K562 (cell line): ENCODE data around the gene TAS1R3. TPM values are rescaled to one million over a fixed set of nuclear protein-coding genes. Genes with fewer than 3 reads are reported as not detected.

Source experiments
- DIDO1 ChIP-seq: fragments of 450-650 bp; IDR thresholded peaks from 2 replicates; pipeline ENCODE4 v1.6.1; 2016; ENCODE audit warnings: low read depth, missing biosample characterization, missing genetic modification characterization
- ELF1 ChIP-seq: fragments of 200-800 bp; sonication (Bioruptor generic); IDR thresholded peaks from 2 replicates; pipeline ENCODE4 v1.6.1; 2016; ENCODE audit warnings: missing genetic modification characterization, missing compliant biosample characterization
- GTF2B ChIP-seq: IDR thresholded peaks from 2 replicates; pipeline ENCODE4 v1.6.1; 2011; ENCODE audit not compliant: insufficient read length; ENCODE audit errors: extremely low read depth
- GTF3C2 ChIP-seq: IDR thresholded peaks from 3 replicates; pipeline ENCODE4 v1.6.1; 2011; ENCODE audit warnings: borderline replicate concordance, mild to moderate bottlenecking, moderate library complexity; ENCODE audit not compliant: insufficient read length; ENCODE audit errors: extremely low read depth
- ILF3 ChIP-seq: fragments of 450-650 bp; IDR thresholded peaks from 2 replicates; pipeline ENCODE4 v1.6.1; 2018; ENCODE audit warnings: antibody characterized with exemption, mild to moderate bottlenecking, moderate library complexity, borderline replicate concordance
- KLF10 ChIP-seq: fragments of 250-450 bp; sonication (Bioruptor Pico); IDR thresholded peaks from 2 replicates; pipeline ENCODE4 v1.6.1; 2021; ENCODE audit warnings: matching md5 sums
- KLF16 ChIP-seq: IDR thresholded peaks from 2 replicates; pipeline ENCODE4 v1.6.1; 2016; ENCODE audit warnings: antibody characterized with exemption
- MCM7 ChIP-seq, 2 experiments: fragments of 450-650 bp; IDR thresholded peaks; 2 replicates each; pipeline ENCODE4 v1.6.1; 2016 to 2018
- MED1 ChIP-seq: sonication (generic); formaldehyde crosslinking; IDR thresholded peaks from 2 replicates; pipeline ENCODE4 v1.8.1; 2023; ENCODE audit warnings: missing genetic modification reagents, borderline replicate concordance
- NFATC3 ChIP-seq: fragments of 450-650 bp; IDR thresholded peaks from 2 replicates; pipeline ENCODE4 v1.6.1; 2017; ENCODE audit warnings: mild to moderate bottlenecking
- NFE2L1 ChIP-seq: fragments of 450-650 bp; IDR thresholded peaks from 2 replicates; pipeline ENCODE4 v1.6.1; 2016; ENCODE audit warnings: missing genetic modification characterization, low read depth, mild to moderate bottlenecking, missing compliant biosample characterization, moderate library complexity, borderline replicate concordance
- PHF20 ChIP-seq: fragments of 450-650 bp; IDR thresholded peaks from 2 replicates; pipeline ENCODE4 v1.6.1; 2018; ENCODE audit not compliant: partially characterized antibody
- POLR2G ChIP-seq: fragments of 200-400 bp; formaldehyde crosslinking; IDR thresholded peaks from 2 replicates; pipeline ENCODE4 v1.6.1; 2017; ENCODE audit warnings: low read depth, mild to moderate bottlenecking, antibody characterized with exemption, low read length, moderate library complexity
- POLR3A ChIP-seq: IDR thresholded peaks from 2 replicates; pipeline ENCODE4 v1.6.1; 2011; ENCODE audit warnings: borderline replicate concordance, mild to moderate bottlenecking, moderate library complexity; ENCODE audit not compliant: insufficient read length, insufficient read depth; ENCODE audit errors: extremely low read depth
- PRMT5 ChIP-seq: sonication (generic); formaldehyde crosslinking; IDR thresholded peaks from 2 replicates; pipeline ENCODE4 v1.5.0; 2020; ENCODE audit warnings: missing genetic modification reagents
- RREB1 ChIP-seq: fragments of 250-450 bp; sonication (Bioruptor Pico); IDR thresholded peaks from 2 replicates; pipeline ENCODE4 v1.4.0; 2020
- STAT5B ChIP-seq: fragments of 250-450 bp; sonication (Bioruptor Pico); IDR thresholded peaks from 2 replicates; pipeline ENCODE4 v1.8.0; 2021; ENCODE audit warnings: mild to moderate bottlenecking, inconsistent platforms
- SUPT5H ChIP-seq: fragments of 450-650 bp; IDR thresholded peaks from 2 replicates; pipeline ENCODE4 v1.6.1; 2016
- ZNF274 ChIP-seq: IDR thresholded peaks from 2 replicates; pipeline ENCODE4 v1.6.1; 2011; ENCODE audit warnings: low read depth, mild to moderate bottlenecking, low read length, moderate library complexity, borderline replicate concordance
- ZNF668 ChIP-seq: fragments of 250-450 bp; sonication (Bioruptor Pico); IDR thresholded peaks from 2 replicates; pipeline ENCODE4 v1.8.0; 2022; ENCODE audit warnings: mild to moderate bottlenecking, inconsistent platforms
- polyA plus RNA-seq, 8 experiments: library from polyadenylated mRNA; depleted of rRNA in 4 of 8; stranded (reverse) in 5 of 8; unstranded in 3 of 8; fragments of >200 nt; fragmentation: Nextera tagmentation in 2 of 8; fragmentation: Illumina TruSeq in 1 of 8; extraction: Ambion mirVana in 2 of 8; extraction: Trizol in 1 of 8; gene quantifications; 2 replicates each; pipeline versions ENCODE4 v1.2.1 to v1.2.3, GENCODE V29; 2011 to 2014; ENCODE audit warnings: inconsistent platforms in 1 of 8, missing spikeins in 1 of 8
- total RNA-seq, 7 experiments: library from RNA; depleted of rRNA in 6 of 7; stranded (reverse); fragments of >200 nt in 6 of 7; fragmentation: Illumina TruSeq in 2 of 7; extraction: Trizol in 2 of 7; gene quantifications; 2 replicates each; pipeline versions ENCODE4 v1.2.1 to v1.2.3, GENCODE V29; 2011 to 2021; ENCODE audit warnings: low replicate concordance in 1 of 7

TAS1R3 gene
- total and polyA plus RNA-seq, 9 of the 15 experiments (the other 6 are each of a cell fraction or from before 2014, with no cell fraction given), result 0.07 to 0.13 TPM; not detected in 7

DNA sequence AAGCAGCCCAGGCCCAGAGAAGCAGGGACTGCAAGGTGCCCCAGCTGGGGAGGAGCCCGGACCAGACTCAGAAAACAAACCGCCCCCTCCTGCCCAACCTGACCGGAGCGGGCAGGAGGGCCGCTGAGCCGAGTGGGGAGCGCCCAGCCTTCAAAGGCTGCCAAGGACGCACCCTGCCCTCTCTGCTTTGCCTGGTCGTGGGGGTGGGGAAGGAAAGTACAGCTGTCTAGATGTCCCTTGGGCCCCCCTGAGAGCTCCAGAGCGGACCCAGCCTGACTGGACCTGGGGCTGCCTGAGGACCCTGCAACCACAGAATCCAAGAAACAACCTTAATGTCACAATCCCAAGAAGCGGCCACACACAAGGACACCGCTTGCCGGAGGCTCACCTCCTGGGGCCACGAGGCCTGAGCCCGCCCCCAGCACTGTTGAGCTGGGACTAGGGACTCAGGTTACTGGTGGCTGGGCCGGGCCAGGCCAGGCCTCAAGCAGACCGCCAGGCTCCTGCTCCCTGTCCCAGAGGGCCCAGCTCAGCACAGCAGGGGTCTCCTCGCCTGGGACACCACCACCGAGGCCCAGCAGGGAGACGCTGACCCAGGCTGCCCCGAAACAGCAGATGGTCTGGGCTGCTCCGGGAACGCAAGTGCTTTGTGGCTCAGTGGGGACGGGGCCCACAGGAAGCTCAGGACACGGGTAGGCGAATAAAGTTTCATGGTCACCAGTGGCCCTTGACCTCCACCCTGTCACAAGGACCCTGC is 16.8 kb downstream of the TAS1R3 start (continued):
- TF ChIP-seq RREB1 (CRISPR knock-in tag) (no peak), ILF3 (no peak), POLR3A (no peak), NFE2L1 (tag) (no peak), SUPT5H (peak; percentile 61; the same call in 1 of the 2 replicates), GTF2B (no peak), NFATC3 (no peak), GTF3C2 (no peak), ZNF274 (no peak), MCM7 (IDR thresholded peaks at IDR 0.05) (no peak), PRMT5 (CRISPR knock-in tag) (no peak), KLF16 (no peak), POLR2G (peak; percentile 72), ZNF668 (no peak), KLF10 (CRISPR knock-in tag) (no peak), PHF20 (no peak), MED1 (CRISPR knock-in tag) (no peak), DIDO1 (no peak), STAT5B (no peak), ELF1 (tag) (no peak)
